ENCODE data around the gene AUNIP.

AUNIP gene

DNA sequence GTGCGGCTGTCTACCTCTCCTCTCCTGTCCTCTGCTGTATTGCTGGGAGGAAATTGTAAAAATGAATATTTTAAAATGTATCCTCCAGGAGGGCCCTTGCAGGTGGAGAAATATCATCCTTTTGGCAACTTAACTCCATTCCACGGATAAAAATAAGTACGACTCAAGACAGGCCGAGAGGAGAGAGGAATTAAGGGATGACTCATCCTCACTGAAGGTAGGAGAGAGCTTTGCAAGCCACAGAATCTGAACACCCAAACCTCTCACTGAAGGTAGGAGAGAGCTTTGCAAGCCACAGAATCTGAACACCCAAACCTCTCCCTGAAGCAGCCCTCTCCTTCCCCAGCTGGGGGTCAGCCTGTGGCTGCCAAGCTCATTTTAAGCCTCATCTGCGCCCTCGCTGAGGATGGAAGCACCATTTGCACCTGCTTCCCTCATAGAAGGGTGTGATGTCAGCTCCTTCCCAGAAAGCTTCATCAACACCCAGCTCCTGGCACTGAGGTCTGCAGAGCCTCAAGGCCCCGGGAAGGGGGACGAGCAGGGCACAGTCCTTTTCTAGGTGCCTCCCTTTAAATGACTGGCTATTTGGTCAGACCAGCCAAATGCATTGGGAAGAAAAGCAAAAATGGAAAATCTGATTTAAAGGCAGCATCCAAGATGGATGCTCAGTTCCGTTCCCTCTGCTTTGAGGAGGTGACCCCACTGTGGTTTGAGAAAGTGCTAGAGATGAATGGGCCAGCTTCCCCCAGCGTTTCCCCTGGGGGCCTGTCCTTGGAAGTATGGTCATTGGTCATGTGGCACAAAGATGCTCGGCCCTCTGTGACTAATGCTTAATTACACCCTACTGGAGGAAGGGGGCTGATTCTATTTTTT is 72.1 kb downstream of the AUNIP start:
- no peak for DNase-seq (ENCODE audit: low read depth)
- H3K4me3 ChIP-seq (replicated peaks; ENCODE audit: low read depth, low read length): no peak overlapping the region
- TF ChIP-seq, protein P1, sequence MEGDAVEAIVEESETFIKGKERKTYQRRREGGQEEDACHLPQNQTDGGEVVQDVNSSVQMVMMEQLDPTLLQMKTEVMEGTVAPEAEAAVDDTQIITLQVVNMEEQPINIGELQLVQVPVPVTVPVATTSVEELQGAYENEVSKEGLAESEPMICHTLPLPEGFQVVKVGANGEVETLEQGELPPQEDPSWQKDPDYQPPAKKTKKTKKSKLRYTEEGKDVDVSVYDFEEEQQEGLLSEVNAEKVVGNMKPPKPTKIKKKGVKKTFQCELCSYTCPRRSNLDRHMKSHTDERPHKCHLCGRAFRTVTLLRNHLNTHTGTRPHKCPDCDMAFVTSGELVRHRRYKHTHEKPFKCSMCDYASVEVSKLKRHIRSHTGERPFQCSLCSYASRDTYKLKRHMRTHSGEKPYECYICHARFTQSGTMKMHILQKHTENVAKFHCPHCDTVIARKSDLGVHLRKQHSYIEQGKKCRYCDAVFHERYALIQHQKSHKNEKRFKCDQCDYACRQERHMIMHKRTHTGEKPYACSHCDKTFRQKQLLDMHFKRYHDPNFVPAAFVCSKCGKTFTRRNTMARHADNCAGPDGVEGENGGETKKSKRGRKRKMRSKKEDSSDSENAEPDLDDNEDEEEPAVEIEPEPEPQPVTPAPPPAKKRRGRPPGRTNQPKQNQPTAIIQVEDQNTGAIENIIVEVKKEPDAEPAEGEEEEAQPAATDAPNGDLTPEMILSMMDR (IDR thresholded peaks at IDR 0.05; ENCODE audit: low read length, missing control alignments): no peak

DNA sequence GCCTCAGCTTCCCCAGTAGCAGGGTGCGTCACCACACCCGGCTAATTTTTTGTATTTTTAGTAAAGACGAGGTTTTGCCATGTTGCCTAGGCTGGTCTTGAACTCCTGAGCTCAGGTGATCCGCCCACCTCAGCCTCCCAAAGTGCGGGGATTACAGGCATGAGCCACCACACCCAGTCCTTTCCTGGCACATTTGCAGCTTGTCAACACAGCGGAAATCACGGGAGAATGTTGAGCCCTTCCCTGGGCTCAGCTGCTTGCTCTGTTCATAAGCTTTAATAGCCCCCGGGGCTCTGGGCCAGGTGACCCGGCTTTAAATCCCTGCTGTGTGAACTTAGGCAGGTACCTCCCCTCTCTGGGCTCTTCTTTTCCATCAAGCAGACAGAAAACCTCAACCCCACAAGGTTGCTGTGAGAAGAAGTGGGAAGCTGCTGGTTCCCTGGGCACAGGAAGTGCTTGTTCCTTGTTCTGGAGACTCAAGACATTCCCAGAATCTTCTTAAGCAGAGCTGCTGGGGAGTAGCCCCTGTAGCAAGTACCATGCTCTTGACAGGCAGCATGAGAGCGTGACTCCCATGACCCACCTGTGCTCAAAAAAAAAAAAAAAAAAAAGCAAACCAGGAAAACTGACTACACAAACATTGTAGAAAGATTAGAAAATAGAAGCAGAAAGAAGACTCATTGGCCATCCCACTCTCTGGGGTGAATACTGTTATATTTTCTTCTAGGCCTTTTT is 73.8 kb downstream of the AUNIP start:
- DNase-seq (ENCODE audit: low read depth): no peak
- H3K4me3 ChIP-seq (replicated peaks; ENCODE audit: low read depth, low read length): no peak overlapping the region
- TF ChIP-seq, protein P1 (IDR thresholded peaks at IDR 0.05; ENCODE audit: low read length, missing control alignments): no peak

DNA sequence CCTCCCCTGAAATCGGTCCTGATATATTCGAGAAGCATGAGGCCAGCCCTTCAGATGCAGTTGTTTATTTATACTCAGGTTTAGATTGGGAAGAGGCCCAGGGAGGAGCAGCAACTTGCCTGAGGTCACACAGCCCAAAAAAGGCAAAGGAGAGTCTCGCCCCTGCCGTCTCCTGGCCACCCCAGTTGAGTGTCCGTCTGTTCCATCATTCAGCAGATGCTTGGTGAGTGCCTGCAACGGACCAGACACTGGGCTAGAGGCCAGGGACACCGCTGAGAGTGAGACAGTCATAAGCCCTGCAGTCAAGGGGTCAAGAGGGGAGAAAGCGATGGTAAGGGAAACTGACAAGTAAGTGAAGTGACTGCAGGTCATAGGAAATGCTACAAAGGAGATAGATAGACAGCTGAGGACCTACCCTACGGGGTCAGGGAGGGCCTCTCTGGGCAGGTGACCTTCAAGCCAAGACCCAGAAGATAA is 74.6 kb downstream of the AUNIP start:
- H3K4me3 ChIP-seq (replicated peaks; ENCODE audit: low read depth, low read length): no peak overlapping the region
- TF ChIP-seq, protein P1 (IDR thresholded peaks at IDR 0.05; ENCODE audit: low read length, missing control alignments): no peak
- no peak for DNase-seq (ENCODE audit: low read depth)

All from fibroblast of pulmonary artery (primary cell).